ENCODE data around the gene MED12L. TPM values are rescaled to one million over a fixed set of nuclear protein-coding genes. Genes with fewer than 3 reads are reported as not detected.

MED12L gene
- total and polyA plus RNA-seq, 12 donors, result 0.03 to 4.5 (median 0.71) TPM

- 88 to 95% methylated on average over 4 of the region's 4 CpGs for WGBS, 2 donors
- TF ChIP-seq CTCF (IDR thresholded peaks at IDR 0.05), result no peak
- H3K9me3 ChIP-seq, result no peaks in the 10 kb centered on the region
- intact Hi-C loops (cut with DNase I), result no loop called here
- ATAC-seq (no peak), DNase-seq (no peak)
- H3K27ac ChIP-seq, result no peak overlapping the region
- no peaks in the 10 kb centered on the region for H3K4me1 ChIP-seq
- H3K4me3 ChIP-seq, result no peak overlapping the region
- H3K36me3 ChIP-seq, result no peaks in the 10 kb centered on the region
- no peaks in the 10 kb centered on the region for H3K27me3 ChIP-seq
Measured at GRCh38 chr3:151117047-151117446, 31.6 kb downstream of the MED12L start.

GRCh38 chr3:151119188-151119587, 33.7 kb downstream of the MED12L start:
- no peaks in the 10 kb centered on the region for H3K9me3 ChIP-seq
- H3K27me3 ChIP-seq, result no peaks in the 10 kb centered on the region
- no peak for ATAC-seq
- DNase-seq, result no peak
- intact Hi-C loops (cut with DNase I), result no loop called here
- no peak overlapping the region for H3K27ac ChIP-seq
- TF ChIP-seq CTCF (IDR thresholded peaks at IDR 0.05), result no peak
- 81 to 94% methylated on average over 2 of the region's 2 CpGs for WGBS, 2 donors
- H3K4me1 ChIP-seq, result no peaks in the 10 kb centered on the region
- no peaks in the 10 kb centered on the region for H3K36me3 ChIP-seq
- H3K4me3 ChIP-seq, result no peak overlapping the region

GRCh38 chr3:151120409-151120808, 34.9 kb downstream of the MED12L start:
- ATAC-seq, result no peak
- intact Hi-C loops (cut with DNase I), result no loop called here

GRCh38 chr3:151121016-151121415, 35.6 kb downstream of the MED12L start:
- no peaks in the 10 kb centered on the region for H3K4me1 ChIP-seq
- no peak for TF ChIP-seq CTCF (IDR thresholded peaks at IDR 0.05)
- no peak overlapping the region for H3K27ac ChIP-seq
- H3K4me3 ChIP-seq, result no peak overlapping the region
- H3K27me3 ChIP-seq, result no peaks in the 10 kb centered on the region
- intact Hi-C loops (cut with DNase I), result no loop called here
- WGBS, 2 donors, result 95 to 97% methylated on average over 2 of the region's 2 CpGs
- no peak for ATAC-seq
- no peaks in the 10 kb centered on the region for H3K36me3 ChIP-seq
- no peak for DNase-seq
- no peaks in the 10 kb centered on the region for H3K9me3 ChIP-seq

More at GRCh38 chr3:151120409-151120808, 34.9 kb downstream of the MED12L start:
- no peaks in the 10 kb centered on the region for H3K4me1 ChIP-seq
- H3K27ac ChIP-seq, result no peak overlapping the region
- no peak overlapping the region for H3K4me3 ChIP-seq
- 92 to 98% methylated on average over 2 of the region's 2 CpGs for WGBS, 2 donors
- no peaks in the 10 kb centered on the region for H3K36me3 ChIP-seq
- no peaks in the 10 kb centered on the region for H3K27me3 ChIP-seq
- DNase-seq, result no peak
- TF ChIP-seq CTCF (IDR thresholded peaks at IDR 0.05), result no peak
- H3K9me3 ChIP-seq, result no peaks in the 10 kb centered on the region

GRCh38 chr3:151123827-151124226, 38.4 kb downstream of the MED12L start:
- DNase-seq (no peak), ATAC-seq (no peak)
- H3K36me3 ChIP-seq, result no peaks in the 10 kb centered on the region
- intact Hi-C loops (cut with DNase I), result no loop called here
- no peak overlapping the region for H3K27ac ChIP-seq
- no peaks in the 10 kb centered on the region for H3K27me3 ChIP-seq
- no peak for TF ChIP-seq CTCF (IDR thresholded peaks at IDR 0.05)
- no peaks in the 10 kb centered on the region for H3K9me3 ChIP-seq
- no peak overlapping the region for H3K4me3 ChIP-seq
- no peaks in the 10 kb centered on the region for H3K4me1 ChIP-seq

All from heart right ventricle (tissue), 16 donors.